COLO668 (cell line): ENCODE data around the gene PEX11G.

Experiments
- DNase-seq: peaks from one replicate; lab custom pipeline; 2025; ENCODE audit not compliant: unreplicated experiment; lab: John Stamatoyannopoulos, UW

Gene PEX11G

DNA sequence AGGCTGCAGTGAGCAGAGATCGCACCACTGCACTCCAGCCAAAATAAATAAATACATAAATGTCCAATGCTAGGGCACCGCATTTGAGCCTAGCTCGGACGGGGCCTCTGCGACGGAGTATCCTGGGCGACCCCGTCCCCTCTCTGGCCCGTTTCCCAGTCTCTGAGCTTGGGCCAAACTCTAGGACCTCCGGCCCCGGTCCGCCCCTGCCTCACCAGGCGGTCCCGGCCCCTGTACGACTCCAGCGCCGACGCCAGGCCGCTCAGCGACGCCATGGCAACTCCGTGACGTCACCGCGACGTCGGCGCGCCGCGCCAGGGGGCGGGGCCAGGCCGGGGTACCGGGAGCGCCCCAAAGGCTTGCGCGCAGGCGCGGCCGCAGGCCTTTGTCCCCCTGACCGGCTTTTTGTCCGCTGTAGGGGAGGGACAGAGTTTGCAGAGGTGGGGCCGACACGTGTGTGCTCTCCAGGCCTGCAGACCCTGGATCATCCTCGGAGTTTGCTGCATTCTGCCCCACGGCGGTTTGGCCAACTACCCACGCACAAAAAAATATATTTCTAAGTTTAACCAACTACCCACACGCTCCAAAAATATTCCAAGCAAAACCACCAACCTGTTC is at the start of gene PEX11G:
Gene PEX11G (minus strand): TSS at position 300 of the 618 bp plus-strand sequence. CDS start 25 bp downstream, at position 275.
- peak; percentile 92 for DNase-seq

DNA sequence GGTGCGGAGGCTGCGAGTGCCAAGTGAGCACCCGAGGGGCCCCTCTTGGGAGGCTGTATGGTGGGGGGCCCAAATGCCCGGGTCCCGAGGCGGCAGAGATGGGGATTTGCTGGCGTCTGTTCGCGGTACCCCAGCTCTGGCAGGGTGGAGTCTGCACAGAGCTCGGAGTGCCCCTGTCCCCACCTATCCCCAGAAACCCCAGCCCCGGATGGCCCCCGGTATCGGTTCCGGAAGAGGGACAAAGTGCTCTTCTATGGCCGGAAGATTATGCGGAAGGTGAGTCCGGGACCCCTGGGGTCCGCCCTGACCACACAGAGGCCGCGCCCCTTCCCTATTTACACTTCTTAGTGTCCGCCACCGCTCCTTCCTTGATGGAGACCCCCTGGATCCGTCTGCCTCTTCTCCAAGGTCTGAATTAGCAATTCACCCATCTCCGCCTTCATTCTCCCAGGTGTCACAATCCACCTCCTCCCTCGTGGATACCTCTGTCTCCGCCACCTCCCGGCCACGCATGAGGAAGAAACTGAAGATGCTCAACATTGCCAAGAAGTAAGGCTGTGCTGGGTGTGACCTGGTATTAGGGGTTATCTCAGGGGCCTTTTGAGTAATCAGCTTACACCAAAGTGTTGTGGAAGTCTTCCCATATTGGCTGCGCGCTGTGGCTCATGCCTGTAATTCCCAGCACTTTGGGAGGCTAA is 47.3 kb upstream of the PEX11G start:
- no peak for DNase-seq

DNA sequence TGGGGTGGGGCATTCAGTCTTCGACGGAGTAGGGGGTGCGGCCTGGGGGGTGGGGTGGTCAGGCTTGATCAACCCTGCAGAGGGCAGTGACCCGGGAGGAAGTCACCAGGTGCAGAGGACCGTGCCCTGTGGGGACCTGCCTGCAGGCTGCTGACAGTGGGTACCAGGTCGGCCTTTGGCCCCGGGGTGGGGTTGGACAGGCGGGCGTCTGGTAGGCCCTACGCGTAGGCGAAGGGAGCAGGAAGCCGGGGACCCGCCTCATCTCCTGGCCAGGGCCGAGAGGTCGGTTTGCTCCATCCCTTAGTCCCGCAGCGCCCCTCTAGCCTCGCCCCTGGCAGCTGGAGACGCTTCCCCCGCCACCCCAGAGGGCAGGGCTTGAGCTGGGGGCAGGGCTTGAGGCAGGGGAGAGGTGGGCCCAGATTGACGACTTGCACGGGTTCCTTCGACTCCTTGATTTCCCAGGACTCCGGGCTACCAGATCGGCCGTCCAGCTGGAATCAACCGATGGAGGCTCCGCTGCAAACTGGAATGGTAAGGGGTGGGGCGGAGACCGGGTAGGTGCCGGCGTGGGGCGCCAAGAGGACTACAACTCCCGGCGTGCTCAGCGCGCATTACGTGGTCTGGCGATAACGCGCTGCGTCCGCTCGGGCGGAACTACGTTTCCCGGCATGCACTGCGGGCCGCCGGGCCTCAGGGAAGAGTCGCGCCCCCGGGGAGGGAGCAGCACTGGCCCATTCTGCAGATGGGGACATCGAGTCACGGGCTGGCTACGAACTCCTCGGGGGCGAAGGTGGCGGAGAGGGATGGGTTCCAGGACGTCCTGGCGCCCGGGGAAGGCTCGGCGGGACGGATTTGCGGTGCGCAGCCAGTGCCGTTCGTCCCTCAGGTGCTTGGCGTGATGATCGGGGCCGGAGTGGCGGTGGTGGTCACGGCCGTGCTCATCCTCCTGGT is 46.5 kb upstream of the PEX11G start, which contains the start of gene PNPLA6:
Gene PNPLA6 (plus strand): TSS at position 671 of the 951 bp plus-strand sequence. CDS start 72 bp downstream, at position 743.
- DNase-seq, result peak; percentile 94

DNA sequence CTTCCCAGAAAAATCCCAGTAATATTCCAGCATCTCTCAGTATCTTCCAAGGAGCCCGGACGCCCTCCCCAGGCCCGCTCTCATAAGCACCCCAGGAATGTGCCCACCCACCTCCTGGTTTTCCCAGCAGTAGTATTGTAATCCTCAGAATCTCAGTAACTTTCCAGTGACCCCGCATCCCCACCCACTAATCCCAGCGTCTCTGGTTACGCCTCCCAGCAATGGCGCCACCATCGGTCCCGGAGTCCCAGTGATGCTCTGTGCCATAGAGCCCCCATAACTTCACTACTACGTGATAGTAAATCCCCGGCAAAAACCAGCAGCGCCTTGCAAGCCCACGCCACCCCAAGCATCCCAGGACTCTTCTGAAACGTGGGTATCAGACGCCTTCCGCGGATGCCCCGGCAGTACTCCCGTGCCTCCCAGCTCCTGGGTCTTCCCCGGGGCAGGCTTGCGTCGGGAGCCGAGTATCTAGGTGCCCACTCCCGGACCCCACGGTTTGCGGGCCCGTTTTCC is 45.8 kb upstream of the PEX11G start:
- peak; percentile 43 for DNase-seq

DNA sequence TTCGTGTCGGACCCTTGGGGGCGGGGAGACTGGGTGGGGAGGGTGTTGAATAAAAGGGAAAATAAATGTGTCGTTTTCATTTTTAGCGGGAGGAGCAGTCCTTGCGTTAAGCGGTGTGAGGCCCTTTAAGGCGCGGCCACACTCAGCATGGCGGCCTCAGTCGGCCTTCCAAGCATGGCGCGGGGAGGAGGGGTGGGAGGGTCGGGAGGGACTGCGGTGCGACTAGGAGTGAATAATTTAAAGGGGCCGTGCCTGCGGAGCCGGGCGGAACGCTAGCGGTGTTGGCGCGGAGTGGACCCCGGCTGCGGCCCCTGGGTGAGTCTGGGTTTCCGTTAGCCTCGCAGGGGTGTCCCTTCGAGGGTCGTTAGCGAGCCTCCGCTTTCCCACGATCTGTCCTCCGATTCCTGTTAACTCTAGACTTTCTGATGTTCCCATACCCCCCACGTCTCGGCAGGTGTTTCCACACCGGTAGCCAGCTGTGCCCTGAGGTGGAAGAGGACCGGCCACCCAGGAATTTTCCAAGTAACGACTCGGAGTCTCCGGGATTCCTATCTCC is 45.2 kb upstream of the PEX11G start:
- DNase-seq, result peak; percentile 88

DNA sequence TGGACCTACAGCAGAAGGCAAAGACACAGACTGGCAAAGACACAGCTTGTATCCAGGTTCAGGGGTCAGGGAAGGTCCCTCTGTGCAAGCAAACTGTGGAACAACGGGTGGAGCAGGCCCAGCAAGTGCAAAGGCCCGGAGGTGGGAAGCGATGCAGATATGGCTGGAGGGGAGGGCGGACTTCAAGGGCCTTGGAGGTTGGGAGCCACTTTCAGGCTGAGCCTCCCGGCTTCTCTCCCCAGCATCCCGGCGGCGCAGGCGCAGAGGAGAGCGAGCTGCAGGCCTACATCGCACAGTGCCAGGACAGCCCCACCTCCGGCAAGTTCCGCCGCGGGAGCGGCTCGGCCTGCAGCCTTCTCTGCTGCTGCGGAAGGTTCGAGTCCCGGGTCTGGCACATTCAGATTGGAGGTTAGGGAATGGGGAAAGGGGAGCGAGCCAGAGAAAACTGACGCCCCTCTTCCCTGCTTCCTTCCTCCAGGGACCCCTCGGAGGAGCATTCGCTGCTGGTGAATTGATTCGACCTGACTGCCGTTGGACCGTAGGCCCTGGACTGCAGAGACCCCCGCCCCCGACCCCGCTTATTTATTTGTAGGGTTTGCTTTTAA is 44.5 kb upstream of the PEX11G start:
- DNase-seq, result no peak

DNA sequence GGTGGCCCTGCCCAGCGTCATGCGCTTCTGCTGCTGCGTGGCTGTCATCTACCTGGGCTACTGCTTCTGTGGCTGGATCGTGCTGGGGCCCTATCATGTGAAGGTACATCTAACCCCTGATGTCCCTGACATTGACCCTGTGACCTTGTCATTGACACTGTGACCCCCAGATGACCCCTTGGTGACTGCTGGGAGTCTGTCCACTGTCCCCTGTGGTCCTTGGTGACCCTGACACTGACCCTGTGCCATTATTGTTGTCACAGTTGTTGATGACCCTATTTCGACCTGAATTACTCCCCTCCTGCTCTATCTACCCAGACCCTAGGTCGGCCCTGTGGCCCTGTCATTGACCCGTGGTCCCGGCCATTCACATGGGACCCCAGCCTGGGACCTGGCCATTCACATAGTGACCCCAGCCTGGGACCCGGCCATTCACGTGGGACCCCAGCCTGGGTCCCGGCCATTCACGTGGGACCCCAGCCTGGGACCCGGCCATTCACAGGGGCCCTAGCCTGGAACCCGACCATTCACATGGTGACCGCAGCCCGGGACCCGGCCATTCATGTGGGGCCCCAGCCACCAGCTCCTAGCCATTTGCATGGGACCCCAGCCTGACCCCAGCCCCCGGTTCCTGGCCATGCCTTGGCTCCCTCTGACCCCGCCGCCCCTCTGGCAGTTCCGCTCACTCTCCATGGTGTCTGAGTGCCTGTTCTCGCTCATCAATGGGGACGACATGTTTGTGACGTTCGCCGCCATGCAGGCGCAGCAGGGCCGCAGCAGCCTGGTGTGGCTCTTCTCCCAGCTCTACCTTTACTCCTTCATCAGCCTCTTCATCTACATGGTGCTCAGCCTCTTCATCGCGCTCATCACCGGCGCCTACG is 41.0 kb upstream of the PEX11G start:
- DNase-seq, result no peak

DNA sequence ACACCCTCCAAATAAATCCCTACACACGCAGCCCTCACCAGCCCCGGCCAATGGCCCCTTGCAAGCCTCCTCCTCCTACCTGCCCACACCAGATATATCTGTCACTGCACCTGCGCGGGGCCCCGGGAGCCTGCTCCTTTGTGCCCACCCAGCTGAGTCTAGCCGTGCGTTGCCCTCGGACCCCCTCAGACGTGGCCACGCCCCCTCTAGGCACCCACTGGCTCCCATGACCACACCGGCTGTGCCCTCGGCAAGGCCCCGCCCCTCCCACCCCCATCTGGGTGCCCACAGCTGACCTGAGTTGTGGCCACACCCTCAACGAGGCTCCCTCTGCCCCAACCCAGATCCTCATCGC is 40.4 kb upstream of the PEX11G start:
- DNase-seq, result no peak

DNA sequence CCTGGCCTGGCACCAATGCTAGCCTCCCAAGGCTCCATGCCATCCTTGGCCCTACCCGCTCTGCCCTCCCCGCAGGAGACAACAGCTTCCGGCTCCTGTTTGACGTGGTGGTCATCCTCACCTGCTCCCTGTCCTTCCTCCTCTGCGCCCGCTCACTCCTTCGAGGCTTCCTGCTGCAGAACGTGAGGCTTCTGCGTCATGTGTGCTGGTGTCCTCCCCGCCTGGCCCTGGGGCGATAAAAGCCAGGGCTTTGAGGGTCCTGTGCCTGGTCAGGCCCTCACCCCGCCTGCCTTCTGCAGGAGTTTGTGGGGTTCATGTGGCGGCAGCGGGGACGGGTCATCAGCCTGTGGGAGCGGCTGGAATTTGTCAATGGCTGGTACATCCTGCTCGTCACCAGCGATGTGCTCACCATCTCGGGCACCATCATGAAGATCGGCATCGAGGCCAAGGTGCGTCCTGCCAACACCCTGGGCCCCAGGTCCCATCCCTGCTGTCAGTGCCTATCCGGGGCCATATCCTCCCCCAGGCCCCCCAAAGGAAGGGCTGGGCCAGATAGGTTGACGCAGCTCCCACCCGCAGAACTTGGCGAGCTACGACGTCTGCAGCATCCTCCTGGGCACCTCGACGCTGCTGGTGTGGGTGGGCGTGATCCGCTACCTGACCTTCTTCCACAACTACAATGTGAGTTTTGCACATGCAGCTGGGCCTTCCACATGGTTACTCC is 39.8 kb upstream of the PEX11G start:
- no peak for DNase-seq

DNA sequence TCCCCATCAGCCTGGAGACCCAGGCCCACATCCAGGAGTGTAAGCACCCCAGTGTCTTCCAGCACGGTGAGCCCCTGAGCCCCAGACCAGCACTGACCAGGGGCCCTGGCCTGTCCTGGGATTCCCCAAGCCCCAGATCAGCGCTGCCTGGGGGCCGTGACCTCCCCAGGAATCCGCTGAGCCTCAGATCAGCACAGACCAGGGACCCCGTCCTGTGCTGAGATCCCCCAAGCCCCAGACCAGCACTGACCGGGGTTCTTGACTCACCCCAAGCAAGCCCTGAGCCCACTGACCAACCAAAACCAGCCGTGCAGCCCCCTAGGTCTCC is 39.3 kb upstream of the PEX11G start:
- DNase-seq, result no peak

DNA sequence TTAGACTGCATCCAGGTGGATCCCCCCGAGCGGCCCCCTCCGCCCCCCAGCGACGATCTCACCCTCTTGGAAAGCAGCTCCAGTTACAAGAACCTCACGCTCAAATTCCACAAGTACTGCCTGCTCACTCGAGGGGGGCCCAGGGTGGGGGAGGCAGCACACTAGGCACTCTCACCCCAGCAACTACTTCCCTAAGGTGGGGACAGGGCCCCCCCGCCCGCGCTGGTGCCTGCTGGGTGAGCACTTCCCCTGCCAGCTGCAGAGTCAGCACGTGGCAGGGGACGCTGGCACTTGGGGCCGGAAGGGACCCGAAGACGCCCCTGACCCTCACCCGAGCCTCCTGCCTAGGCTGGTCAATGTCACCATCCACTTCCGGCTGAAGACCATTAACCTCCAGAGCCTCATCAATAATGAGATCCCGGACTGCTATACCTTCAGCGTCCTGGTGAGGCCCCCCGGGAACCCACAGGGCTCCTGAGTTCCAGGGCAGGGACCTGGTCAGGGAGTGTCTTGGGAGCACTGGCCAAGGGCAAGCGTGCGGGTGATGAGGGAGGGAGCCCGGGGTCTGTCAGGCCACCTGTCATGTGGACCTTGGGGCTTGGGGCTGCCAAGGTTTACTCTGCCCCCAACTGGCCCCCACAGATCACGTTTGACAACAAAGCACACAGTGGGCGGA is 38.8 kb upstream of the PEX11G start:
- no peak for DNase-seq

DNA sequence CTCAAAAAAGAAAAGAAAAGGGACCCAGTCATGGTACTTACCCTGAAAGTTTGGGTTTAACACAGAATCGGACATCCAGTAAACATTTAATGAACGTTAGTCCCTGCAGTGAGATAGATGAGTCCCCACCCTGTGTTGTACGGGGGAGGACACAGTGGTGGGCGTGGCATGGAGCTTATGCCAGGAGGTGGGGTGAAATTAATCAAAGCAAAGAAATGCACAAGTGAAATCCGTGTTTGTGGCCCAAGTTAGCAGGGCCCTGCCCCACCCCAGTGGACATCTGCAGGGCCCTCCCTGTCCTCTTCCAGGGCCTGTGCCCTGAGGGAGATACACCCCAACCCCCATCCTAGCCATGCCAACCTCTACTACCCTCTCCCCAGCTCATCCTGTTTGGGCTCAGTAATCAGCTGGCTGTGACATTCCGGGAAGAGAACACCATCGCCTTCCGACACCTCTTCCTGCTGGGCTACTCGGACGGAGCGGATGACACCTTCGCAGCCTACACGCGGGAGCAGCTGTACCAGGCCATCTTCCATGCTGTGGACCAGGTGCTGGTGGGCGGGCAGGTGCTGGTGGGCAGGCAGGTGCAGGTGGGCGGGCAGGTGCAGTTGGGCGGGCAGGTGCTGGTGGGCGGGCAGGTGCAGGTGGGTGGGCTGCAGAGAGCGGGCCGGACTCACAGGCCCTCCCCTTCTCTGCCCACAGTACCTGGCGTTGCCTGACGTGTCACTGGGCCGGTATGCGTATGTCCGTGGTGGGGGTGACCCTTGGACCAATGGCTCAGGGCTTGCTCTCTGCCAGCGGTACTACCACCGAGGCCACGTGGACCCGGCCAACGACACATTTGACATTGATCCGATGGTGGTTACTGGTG is 37.5 kb upstream of the PEX11G start:
- no peak for DNase-seq

DNA sequence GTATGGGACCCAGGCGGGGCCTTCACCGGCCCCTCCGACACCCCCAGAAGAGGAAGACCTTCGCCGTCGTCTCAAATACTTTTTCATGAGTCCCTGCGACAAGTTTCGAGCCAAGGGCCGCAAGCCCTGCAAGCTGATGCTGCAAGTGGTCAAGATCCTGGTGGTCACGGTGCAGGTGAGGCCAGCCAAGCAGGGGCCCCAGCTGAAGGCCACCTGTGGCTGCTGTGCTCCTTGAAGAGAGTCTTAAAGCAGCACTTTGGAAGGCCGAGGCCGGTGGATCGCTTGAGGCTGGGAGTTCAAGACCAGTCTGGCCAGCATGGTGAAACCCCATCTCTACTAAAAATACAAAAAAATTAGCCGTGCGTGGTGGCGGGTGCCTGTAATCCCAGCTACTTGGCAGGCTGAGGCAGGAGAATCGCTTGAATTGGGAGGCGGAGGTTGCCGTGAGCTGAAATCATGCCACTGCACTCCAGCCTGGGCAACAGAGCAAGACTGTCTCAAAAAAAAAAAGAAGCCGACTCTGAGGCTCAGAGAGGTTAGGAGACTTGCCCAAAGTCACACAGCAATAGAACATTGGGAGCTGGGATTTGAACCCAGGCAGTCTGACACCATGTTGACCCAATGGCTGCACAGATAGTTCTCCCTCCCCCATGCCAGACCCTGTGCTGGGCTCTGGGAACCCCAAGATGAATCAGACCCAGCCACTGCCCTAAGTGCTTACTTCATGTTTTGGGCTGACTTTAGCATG is 36.3 kb upstream of the PEX11G start:
- no peak for DNase-seq

DNA sequence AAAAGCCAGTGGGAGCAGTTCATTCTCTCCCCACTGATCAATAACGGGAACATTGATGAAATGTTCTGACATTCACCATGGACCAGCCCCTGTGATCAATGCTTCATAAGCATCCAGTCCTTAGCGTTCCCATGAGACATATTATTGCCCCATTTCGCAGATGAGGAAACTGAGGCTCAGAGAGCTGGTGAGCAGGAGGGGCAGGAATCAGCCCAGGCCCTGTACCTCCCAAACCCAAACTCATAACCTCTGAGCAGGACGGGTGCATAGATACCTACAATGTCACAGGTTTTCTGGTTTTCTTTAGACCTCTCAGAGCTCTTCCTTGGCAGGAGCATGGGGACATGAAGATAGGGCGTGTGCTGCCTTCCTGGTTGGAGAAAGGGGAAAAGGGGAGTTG is 35.7 kb upstream of the PEX11G start:
- DNase-seq, result no peak

DNA sequence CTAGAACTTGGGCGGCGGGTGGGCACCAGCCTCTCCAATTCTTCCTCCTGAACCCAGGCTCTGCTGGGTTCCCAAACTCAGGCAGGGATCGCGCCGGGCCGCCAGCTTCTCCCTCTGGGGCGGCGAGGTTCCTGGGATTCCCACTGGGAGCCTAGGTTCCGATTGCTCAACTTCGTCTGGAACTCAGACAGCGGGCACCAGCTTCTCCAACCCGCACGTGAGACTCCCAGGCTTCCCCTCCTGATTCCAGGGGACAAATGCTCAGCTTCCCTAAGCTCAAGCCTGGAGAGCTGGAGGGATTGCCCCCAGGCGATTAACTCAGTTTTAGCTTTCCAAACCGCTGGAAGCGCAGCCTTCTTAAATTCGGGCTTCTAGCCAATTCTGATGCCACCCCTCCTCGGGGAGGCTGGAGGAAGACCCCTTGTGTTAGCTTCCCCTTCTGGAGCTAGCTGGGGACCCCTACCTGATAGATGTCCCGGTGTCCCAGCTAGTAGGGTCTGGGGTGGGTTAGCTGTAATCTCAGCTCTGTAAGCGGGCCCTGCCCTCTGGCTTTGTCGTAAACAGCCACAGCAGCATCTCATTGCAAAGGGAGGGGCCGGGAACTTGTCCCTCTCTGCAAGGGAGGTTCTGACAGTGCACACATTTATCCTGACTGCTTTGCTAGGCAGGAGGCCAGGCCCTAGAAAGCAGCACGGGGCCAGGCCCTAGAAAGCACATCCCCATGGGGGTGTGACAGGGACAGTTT is 34.3 kb upstream of the PEX11G start:
- DNase-seq, result no peak
